Kidney (tissue), 14 donors: ENCODE data around the gene KRT7. TPM values are rescaled to one million over a fixed set of nuclear protein-coding genes. Genes with fewer than 3 reads are reported as not detected.

Source experiments
- DNase-seq, 5 donors: peaks; one replicate each; pipeline ENCODE4 v3.0.0-alpha.2; 2013 to 2020
- FAIRE-seq: peaks from 2 replicates; lab custom pipeline; 2012; peaks lifted over from hg19 to GRCh38; lab: Jason Lieb, UNC
- H3K27ac ChIP-seq, 2 donors: one replicate each; pipeline ENCODE4 v1.7.0; 2013; ENCODE audit warnings: low read depth in 2 of 2, low read length in 2 of 2, inconsistent platforms in 1 of 2
- H3K27me3 ChIP-seq: one replicate; pipeline ENCODE4 v1.7.1; 2013; ENCODE audit warnings: low read length, inconsistent platforms; ENCODE audit not compliant: control insufficient read depth, insufficient read depth
- H3K36me3 ChIP-seq, 3 donors: one replicate each; pipeline versions ENCODE4 v1.7.0 to v1.7.1; 2013; ENCODE audit warnings: low read length in 3 of 3, control low read depth in 1 of 3, inconsistent platforms in 1 of 3; ENCODE audit not compliant: insufficient read depth in 3 of 3, control insufficient read depth in 2 of 3
- H3K4me1 ChIP-seq, 3 donors: one replicate each; pipeline versions ENCODE4 v1.7.0 to v1.7.1; 2013; ENCODE audit warnings: low read length in 3 of 3, inconsistent platforms in 1 of 3, low read depth in 1 of 3; ENCODE audit not compliant: control insufficient read depth in 2 of 3, insufficient read depth in 2 of 3
- H3K4me3 ChIP-seq, 3 donors: one replicate each; pipeline versions ENCODE4 v1.7.0 to v1.8.1; 2013; ENCODE audit warnings: low read length in 3 of 3, control low read depth in 1 of 3, inconsistent platforms in 1 of 3
- H3K9ac ChIP-seq, 3 donors: one replicate each; pipeline versions ENCODE4 v1.7.0 to v1.7.1; 2013; ENCODE audit warnings: low read length in 3 of 3, control low read depth in 1 of 3, inconsistent platforms in 1 of 3
- H3K9me3 ChIP-seq, 3 donors: one replicate each; pipeline versions ENCODE4 v1.7.0 to v1.7.1; 2013; ENCODE audit warnings: low read length in 3 of 3, control low read depth in 1 of 3, inconsistent platforms in 1 of 3; ENCODE audit not compliant: control insufficient read depth in 2 of 3, insufficient read depth in 1 of 3
- intact Hi-C: fragments of 100-400 bp; cut with DNase I; formaldehyde crosslinking; loops from one replicate; pipeline ENCODE4 v1.11.1; 2022
- polyA plus RNA-seq: library from polyadenylated mRNA; stranded (reverse); fragments of 350-450 nt; fragmentation: Illumina TruSeq; extraction: RNeasy Lipid Tissue Mini Kit (QIAGEN cat#74804); gene quantifications from one replicate; pipeline ENCODE4 v1.2.3, GENCODE V29; 2014; ENCODE audit warnings: low read depth, low replicate concordance; ENCODE audit not compliant: insufficient read depth
- total RNA-seq: library from RNA; stranded (reverse); fragmentation: NEBNext Ultra II Directional; extraction: Animal tissue kit (Norgen Biotek cat#: 25700); gene quantifications from one replicate; pipeline ENCODE4 v1.2.1, GENCODE V29; 2021
- TF ChIP-seq, protein P1 (sequence below): IDR thresholded peaks from 3 replicates; pipeline ENCODE4 v1.5.1; 2012; ENCODE audit warnings: mild to moderate bottlenecking, moderate library complexity, borderline replicate concordance; ENCODE audit not compliant: insufficient read depth; ENCODE audit errors: extremely low read depth
- donor health status: control.
- donor health status: control.
- donor health status: control.
- donor health status: control.
- donor health status: control.
- donor health status: DM: yes; HTN: yes; CAD: no.
- donor health status: Normal renal cell carcinoma (clear cell type).

The KRT7 gene
- total and polyA plus RNA-seq, 2 donors from 2014 or later: 173 to 1,490 TPM

DNA sequence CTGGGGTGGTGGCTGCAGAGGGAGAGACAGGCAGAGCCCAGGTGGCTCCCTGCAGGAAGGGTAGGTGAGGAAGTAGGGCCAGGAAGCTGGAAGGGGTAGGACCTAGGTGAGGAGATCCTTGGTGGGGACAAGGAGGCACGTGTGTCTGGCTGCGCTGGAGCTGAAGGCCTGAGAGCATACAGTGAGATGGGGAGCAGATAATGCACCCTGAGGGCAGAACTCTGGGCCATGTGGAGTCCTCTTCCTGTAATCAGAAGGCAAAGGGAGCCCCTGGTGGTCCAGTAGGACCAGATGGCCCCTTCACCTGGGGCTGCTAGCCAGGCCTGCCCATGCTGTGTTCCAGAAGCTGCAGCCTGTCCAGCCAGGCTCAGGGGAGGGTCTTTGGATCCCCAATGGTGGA lies 25.9 kb upstream of the KRT7 start:
- Histone ChIP-seq H3K4me3 (no peak overlapping the region), H3K36me3 (no peaks in the 10 kb centered on the region), H3K27me3 (no peaks in the 10 kb centered on the region), H3K27ac (peak overlapping the region in 1 of 2 donors; percentile 34), H3K4me1 (peaks cover 0 to 9% (median 4%) of the 10 kb centered on the region in 3 donors), H3K9ac (no peak overlapping the region), H3K9me3 (no peaks in the 10 kb centered on the region)
- intact Hi-C loops: no loop called here
- TF ChIP-seq, protein P1, sequence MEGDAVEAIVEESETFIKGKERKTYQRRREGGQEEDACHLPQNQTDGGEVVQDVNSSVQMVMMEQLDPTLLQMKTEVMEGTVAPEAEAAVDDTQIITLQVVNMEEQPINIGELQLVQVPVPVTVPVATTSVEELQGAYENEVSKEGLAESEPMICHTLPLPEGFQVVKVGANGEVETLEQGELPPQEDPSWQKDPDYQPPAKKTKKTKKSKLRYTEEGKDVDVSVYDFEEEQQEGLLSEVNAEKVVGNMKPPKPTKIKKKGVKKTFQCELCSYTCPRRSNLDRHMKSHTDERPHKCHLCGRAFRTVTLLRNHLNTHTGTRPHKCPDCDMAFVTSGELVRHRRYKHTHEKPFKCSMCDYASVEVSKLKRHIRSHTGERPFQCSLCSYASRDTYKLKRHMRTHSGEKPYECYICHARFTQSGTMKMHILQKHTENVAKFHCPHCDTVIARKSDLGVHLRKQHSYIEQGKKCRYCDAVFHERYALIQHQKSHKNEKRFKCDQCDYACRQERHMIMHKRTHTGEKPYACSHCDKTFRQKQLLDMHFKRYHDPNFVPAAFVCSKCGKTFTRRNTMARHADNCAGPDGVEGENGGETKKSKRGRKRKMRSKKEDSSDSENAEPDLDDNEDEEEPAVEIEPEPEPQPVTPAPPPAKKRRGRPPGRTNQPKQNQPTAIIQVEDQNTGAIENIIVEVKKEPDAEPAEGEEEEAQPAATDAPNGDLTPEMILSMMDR: no peak
- no peak for FAIRE-seq
- DNase-seq: peak in 2 of 5 donors; percentile 39 to 40

DNA sequence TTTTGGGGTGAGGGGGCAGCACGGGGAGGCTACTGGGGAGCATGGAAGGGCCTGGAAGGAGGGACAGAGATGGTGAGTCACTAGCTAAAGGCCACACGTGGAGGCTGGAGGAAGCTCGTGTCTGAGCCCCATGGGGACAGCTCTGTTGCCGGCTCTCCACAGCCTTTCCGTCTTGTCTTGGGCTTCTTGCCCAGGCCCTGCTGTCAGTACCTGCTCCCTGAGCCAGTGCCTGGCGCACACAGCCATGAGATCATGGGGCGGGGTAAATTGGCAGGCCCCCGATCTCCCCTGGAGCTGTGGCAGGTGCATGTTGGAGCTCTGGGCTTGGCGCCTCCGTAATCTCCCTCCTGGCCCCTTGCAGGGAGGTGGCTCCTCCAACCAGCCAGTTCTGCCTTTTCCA lies 25.1 kb upstream of the KRT7 start:
- FAIRE-seq (no peak), DNase-seq (peak in 2 of 5 donors; percentile 47 to 91)
- no peaks in the 10 kb centered on the region for H3K27me3 ChIP-seq
- no peak overlapping the region for H3K9ac ChIP-seq
- H3K27ac ChIP-seq: peak overlapping the region in 1 of 2 donors; percentile 34
- H3K36me3 ChIP-seq: no peaks in the 10 kb centered on the region
- peaks cover 0 to 3% (median 3%) of the 10 kb centered on the region in 3 donors for H3K4me1 ChIP-seq
- H3K4me3 ChIP-seq: no peak overlapping the region
- TF ChIP-seq, protein P1: no peak
- intact Hi-C loops: no loop called here
- H3K9me3 ChIP-seq: no peaks in the 10 kb centered on the region

DNA sequence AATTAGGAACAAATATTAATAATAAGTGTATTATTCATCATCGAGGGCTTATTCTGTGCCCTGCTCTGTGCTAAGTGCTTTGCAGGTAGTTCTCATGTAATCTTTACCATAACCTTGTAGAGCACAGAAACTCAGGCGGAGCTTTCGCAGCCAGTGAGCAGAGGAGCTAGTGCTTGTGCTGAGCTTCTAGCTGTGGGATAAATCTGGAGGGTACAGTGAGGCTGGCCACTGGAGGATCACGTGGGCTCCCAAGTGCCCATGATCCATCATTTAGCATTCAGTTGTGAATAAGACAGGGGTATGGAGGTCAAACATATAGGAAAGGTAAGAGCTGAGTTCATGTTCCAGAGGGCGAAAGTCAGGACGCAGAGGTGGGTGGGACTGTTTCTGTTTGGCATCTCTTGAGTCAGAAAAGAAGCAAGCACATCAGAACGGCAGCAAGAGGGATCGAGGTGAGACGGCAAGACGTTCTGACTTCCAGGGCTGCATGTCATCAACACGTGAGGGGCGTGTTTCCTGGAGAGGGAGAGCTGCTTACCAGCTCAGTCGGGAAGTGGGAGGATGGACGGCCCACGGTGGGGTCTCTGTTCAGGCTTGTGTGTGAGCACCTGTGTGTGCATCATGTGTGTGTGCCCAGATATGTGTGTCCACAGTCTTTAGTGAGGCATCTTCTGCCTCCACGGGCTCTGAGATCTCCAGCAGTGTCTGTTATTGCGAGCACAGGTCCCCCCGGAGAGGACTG lies 24.4 kb upstream of the KRT7 start:
- FAIRE-seq (no peak), DNase-seq (peak in 2 of 5 donors; percentile 24 to 57)
- Histone ChIP-seq H3K27me3 (no peaks in the 10 kb centered on the region), H3K36me3 (no peaks in the 10 kb centered on the region), H3K9ac (peak overlapping the region in 1 of 3 donors; percentile 2), H3K27ac (no peak overlapping the region), H3K4me1 (peaks cover 0 to under 1% (median 0%) of the 10 kb centered on the region in 3 donors), H3K9me3 (no peaks in the 10 kb centered on the region), H3K4me3 (no peak overlapping the region)
- TF ChIP-seq, protein P1: no peak
- intact Hi-C loops: no loop called here
